GM18867 (cell line): ENCODE results near the gene PROB1.
A peak's percentile ranks its signal among the peaks of the same experiment; 100 is the strongest.
"Not testable (repeated sequence)": the region's sequence is repeated elsewhere in the genome, so short reads cannot be mapped to it uniquely, and the experiment has no call there.

Experiments used
- ATAC-seq: cut with Tn5 transposase; IDR thresholded peaks from one replicate; pipeline ENCODE4 v1.9.1; 2021; ENCODE audit warnings: mild to moderate bottlenecking, moderate library complexity; ENCODE audit not compliant: unreplicated experiment

Gene PROB1, protein sequence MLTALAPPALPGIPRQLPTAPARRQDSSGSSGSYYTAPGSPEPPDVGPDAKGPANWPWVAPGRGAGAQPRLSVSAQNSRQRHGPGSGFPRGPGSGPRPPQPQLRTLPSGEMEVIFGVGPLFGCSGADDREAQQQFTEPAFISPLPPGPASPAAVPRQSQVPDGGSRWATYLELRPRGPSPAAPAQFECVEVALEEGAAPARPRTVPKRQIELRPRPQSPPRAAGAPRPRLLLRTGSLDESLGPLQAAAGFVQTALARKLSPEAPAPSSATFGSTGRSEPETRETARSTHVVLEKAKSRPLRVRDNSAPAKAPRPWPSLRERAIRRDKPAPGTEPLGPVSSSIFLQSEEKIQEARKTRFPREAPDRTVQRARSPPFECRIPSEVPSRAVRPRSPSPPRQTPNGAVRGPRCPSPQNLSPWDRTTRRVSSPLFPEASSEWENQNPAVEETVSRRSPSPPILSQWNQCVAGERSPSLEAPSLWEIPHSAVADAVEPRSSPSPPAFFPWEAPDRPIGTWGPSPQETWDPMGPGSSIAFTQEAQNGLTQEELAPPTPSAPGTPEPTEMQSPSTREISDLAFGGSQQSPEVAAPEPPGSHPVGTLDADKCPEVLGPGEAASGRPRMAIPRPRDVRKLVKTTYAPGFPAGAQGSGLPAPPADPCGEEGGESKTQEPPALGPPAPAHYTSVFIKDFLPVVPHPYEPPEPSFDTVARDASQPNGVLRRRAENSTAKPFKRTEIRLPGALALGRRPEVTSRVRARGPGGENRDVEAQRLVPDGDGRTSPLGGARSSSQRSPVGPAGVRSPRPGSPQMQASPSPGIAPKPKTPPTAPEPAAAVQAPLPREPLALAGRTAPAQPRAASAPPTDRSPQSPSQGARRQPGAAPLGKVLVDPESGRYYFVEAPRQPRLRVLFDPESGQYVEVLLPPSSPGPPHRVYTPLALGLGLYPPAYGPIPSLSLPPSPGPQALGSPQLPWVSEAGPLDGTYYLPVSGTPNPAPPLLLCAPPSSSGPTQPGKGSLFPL

GRCh38 chr5:139394654-139395566 lies at the start of gene PROB1:
TSS of gene PROB1 (minus strand) at chr5:139395104. CDS start at chr5:139395081, 23 bp downstream.
- no peak for ATAC-seq

DNA sequence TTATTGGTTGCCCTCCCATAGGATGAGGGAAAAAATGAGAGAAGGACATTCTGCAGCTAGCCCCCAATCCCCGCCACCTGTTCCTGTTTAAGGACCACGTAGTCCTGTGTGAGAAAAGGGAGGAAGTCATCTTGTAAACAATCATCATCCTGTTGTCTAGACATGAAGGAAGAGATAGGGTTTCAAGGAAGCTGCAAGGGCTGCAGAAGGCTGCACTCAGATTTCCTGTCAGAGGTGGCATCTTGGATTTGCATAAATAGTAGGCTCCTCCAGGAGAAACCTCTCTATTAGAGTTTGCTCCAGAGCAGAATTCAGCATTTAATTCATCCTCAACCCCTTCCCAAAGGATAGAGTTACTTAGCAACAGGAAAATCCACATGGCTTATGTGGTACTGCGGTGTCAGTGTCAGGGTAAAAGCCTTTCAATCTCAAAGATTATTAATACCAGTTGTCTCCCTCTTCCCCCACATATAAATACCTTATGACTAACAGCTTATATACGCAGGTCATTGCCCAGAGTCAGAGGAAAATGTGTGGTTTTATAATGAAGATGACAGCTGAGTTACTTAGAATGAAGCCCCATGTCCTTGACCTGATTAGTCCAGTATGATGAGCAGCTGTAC lies 49.0 kb upstream of the PROB1 start:
- ATAC-seq = no peak

DNA sequence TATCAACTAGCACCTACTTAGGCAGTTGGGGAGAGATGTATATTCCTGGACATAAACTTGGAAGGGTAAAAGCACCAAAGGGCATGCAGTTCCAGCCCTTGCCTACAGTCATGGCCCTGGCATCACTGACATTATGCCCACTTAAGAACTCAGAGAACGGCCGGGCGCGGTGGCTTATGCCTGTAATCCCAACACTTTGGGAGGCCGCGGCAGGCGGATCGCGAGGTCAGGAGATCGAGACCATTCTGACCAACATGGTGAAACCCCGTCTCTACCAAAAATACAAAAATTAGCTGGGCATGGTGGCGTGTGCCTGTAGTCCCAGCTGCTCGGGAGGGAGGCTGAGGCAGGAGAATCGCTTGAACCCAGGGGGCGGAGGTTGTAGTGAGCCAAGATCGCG lies 45.5 kb upstream of the PROB1 start:
- not testable (repeated sequence) for ATAC-seq

GRCh38 chr5:139439013-139439903 lies 44.4 kb upstream of the PROB1 start, which contains the start of gene DNAJC18:
TSS of gene DNAJC18 (minus strand) at chr5:139439525. CDS start at chr5:139439445, 80 bp downstream.
- peak; percentile 94 for ATAC-seq

DNA sequence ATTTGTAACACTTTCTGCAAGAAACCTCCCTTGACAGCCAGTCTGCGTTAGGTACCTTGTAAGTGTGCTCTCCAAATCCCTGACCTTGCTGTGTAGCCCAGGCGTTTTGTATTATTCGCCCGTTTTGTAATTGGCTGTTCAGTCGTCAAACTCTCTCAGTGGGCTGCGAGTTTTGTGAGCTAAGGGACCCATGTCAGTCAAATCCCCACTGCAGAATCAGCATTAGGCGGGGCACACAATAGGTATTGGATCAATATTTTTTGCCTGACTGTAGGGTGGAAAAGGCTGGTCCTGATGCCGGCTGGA lies 43.8 kb upstream of the PROB1 start:
- ATAC-seq = no peak

DNA sequence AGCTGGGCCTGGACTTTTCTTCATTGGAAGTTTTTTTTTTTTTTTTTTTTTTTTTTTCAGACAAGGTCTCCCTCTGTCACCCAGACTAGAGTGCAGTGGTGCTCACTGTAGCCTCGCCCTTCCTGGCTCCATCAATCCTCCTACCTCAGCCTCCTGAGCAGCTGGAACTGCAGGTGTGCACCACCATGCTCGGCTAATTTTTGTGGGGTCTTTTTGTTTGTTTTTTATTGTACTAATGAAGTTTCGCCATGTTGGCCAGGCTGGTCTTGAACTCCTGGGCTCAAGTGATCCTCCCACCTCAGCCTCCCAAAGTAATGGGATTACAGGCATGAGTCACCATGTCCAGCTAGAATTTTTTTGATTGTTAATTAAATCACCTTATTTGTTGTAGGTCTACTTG lies 40.8 kb upstream of the PROB1 start:
- no peak for ATAC-seq

DNA sequence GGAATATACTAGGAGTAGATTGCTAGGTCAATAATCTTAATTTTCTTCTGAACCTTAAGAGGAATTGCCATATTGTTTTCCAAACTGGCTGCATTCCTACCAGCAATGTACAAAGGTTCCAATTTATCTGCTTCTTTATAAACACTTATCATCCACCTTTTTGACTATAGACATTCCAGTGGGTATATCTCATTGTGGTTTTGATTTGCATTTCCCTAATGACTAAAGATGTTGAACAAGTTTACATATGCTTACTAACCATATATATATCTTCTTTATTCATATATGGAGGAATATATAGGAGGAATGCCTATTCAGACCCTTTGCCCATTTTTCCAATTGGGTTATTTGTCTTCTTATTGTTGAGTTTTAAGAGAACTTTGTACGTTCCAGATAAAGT lies 36.8 kb upstream of the PROB1 start:
- ATAC-seq = no peak

DNA sequence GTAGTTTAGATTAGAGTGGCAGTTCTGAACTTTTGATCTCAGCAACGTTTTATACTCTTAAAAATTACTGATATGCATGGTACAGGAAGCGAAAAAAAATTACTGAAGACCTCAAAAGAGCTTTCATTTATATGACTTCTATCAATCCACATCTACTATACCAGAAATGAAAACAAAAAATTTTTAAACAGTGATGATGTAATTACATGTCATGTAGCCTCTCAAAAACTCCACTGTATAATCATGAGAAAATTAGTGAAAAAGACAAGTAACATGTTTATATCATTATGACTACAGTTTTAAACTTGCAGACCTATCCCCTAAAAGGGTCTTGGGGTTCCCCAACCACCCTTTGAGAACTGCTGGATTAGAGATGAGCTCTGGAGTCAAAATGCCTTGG lies 35.1 kb upstream of the PROB1 start:
- ATAC-seq = no peak

GRCh38 chr5:139426203-139426885 lies 31.4 kb upstream of the PROB1 start:
- ATAC-seq = no peak

- ATAC-seq = no peak
These were observed 30.6 kb upstream of the PROB1 start for GRCh38 chr5:139425497-139425896.

DNA sequence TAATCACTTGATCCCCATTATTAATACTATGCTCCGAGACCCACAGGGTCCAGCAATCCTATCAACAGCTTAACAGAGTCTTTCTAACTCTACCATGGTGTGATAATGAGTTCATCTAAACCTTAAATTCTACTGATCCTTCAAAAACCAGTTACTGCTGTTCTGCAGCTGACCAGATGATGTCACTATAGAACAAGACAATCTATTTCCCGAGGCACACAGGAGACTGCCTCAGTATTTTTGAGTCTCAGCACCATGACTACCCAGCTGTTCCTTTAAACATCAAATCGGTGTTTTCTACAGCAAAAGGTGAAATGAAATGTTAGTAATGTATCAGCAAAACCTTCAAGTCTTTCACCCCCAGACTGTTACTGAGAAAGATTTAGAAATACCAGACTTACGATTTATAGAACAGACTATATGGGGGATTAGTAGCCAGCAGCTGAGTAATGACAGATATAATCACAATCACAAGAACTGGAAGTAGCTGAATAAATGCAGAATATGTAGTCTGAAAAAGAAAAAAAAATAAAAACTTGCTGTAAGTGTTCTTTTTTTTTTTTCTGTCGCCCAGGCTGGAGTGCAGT lies 27.5 kb upstream of the PROB1 start:
- ATAC-seq = peak; percentile 58

DNA sequence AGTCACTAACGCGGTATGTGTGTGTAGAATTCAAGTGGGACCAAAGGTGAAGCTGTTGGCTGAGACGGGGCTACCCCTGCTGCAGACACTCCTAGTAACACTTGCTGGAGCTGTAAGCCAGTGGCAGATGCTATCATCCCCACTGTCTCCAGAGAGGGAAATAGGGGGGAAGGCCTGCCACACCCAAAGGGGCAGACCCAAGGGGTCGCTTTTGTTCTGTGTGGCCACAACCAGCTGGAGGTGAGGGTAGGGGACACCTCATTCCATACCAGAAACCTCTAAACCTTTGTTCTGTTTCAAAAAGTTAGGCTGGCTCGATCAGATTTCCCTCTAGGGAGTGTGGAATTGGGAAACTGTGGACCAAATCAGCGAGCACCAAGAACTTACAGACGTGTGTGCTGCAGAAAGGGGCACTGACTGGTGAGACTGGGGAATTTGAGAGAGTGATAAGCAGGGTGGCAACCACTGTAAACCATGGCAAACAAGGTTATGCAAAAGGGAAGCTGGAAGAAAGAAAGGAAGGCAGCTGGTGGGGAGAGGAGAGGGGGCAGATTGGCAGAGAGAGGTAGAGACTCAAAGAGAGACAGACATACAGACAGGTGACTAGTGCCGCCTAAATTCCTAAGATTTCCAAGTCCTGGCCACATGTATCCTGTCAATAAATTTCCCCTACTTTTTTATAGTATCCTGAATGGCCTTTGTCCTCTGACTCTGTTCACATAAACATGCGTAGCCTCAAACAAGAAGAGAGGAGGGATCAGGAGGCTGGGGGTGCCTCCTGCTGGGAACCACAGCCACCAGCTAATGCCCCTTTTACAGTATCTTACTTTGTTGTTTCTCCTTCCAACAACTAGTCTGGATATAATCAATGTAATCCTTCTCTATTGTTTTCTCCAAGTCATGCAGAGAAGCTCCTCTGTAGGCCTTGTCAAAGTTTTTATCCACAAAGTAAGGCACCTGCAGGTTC lies 24.6 kb upstream of the PROB1 start:
- ATAC-seq = no peak

GRCh38 chr5:139418793-139419192 lies 23.9 kb upstream of the PROB1 start:
- no peak for ATAC-seq

- no peak for ATAC-seq
These were observed 22.3 kb upstream of the PROB1 start for GRCh38 chr5:139417214-139417613.

- ATAC-seq = no peak
These were observed 21.7 kb upstream of the PROB1 start for GRCh38 chr5:139416651-139417050.

GRCh38 chr5:139415869-139416268 lies 21.0 kb upstream of the PROB1 start:
- no peak for ATAC-seq

GRCh38 chr5:139415221-139415861 lies 20.4 kb upstream of the PROB1 start:
- no peak for ATAC-seq
